HepG2 (cell line): Measurements from ENCODE around the gene P2RY6. TPM values are rescaled to one million over a fixed set of nuclear protein-coding genes. Genes with fewer than 3 reads are reported as not detected.

Source experiments
- ARNT2 ChIP-seq: sonication (generic); formaldehyde crosslinking; IDR thresholded peaks from 2 replicates; pipeline ENCODE4 v1.8.0; 2022; ENCODE audit warnings: mild to moderate bottlenecking, low read depth, missing genetic modification reagents, moderate library complexity
- KMT2B ChIP-seq: IDR thresholded peaks from 2 replicates; pipeline ENCODE4 v1.6.1; 2016; ENCODE audit warnings: missing genetic modification reagents, missing compliant biosample characterization
- MAFG ChIP-seq: sonication (generic); formaldehyde crosslinking; IDR thresholded peaks from 2 replicates; pipeline ENCODE4 v1.5.1; 2020; ENCODE audit warnings: mild to moderate bottlenecking, missing genetic modification reagents
- MAZ ChIP-seq, 2 experiments: sonication (generic) in 1 of 2; formaldehyde crosslinking in 1 of 2; IDR thresholded peaks; 2 replicates each; pipeline versions ENCODE4 v1.5.0 to v1.6.1; 2012 to 2020; ENCODE audit warnings: low read depth in 2 of 2, mild to moderate bottlenecking in 2 of 2, borderline replicate concordance in 1 of 2, improper control_type of control experiment in 1 of 2, low read length in 1 of 2, missing genetic modification reagents in 1 of 2, moderate library complexity in 1 of 2
- NFKB2 ChIP-seq: sonication (generic); formaldehyde crosslinking; IDR thresholded peaks from 2 replicates; pipeline ENCODE4 v1.4.0; 2020; ENCODE audit warnings: missing genetic modification reagents, borderline replicate concordance
- PAF1 ChIP-seq: IDR thresholded peaks from 2 replicates; pipeline ENCODE4 v1.6.1; 2016; ENCODE audit warnings: missing genetic modification reagents, missing compliant biosample characterization
- SNRNP70 ChIP-seq: fragments of 200-400 bp; formaldehyde crosslinking; IDR thresholded peaks from 2 replicates; pipeline ENCODE4 v1.6.1; 2017; ENCODE audit warnings: mild to moderate bottlenecking, low read depth, low read length, moderate library complexity
- TEAD2 ChIP-seq: sonication (generic); formaldehyde crosslinking; IDR thresholded peaks from 2 replicates; pipeline ENCODE4 v1.9.0; 2021; ENCODE audit warnings: missing genetic modification reagents
- ZBTB21 ChIP-seq: sonication (generic); formaldehyde crosslinking; IDR thresholded peaks from 2 replicates; pipeline ENCODE4 v1.4.0; 2020; ENCODE audit warnings: missing genetic modification reagents
- ZNF12 ChIP-seq: sonication (generic); formaldehyde crosslinking; IDR thresholded peaks from 2 replicates; pipeline ENCODE4 v1.5.0; 2020; ENCODE audit warnings: missing genetic modification reagents
- ZNF24 ChIP-seq: fragments of 450-650 bp; IDR thresholded peaks from 2 replicates; pipeline ENCODE4 v1.6.1; 2017; ENCODE audit warnings: antibody characterized with exemption, mild to moderate bottlenecking
- ZNF446 ChIP-seq: sonication (generic); formaldehyde crosslinking; IDR thresholded peaks from 2 replicates; pipeline ENCODE4 v1.5.0; 2020; ENCODE audit warnings: mild to moderate bottlenecking, missing genetic modification reagents
- ZNF761 ChIP-seq: sonication (generic); formaldehyde crosslinking; conservative IDR thresholded peaks from 2 replicates; pipeline ENCODE4 v1.4.0; 2020; ENCODE audit warnings: mild to moderate bottlenecking, missing genetic modification reagents
- ZNF773 ChIP-seq: sonication (generic); formaldehyde crosslinking; IDR thresholded peaks from 2 replicates; pipeline ENCODE4 v1.4.0; 2020; ENCODE audit warnings: missing genetic modification reagents, borderline replicate concordance
- ZNF775 ChIP-seq: sonication (generic); formaldehyde crosslinking; IDR thresholded peaks from 2 replicates; pipeline ENCODE4 v1.4.0; 2020; ENCODE audit warnings: missing genetic modification reagents, mild to moderate bottlenecking, moderate library complexity, borderline replicate concordance
- polyA plus RNA-seq, 8 experiments: library from polyadenylated mRNA; depleted of rRNA in 3 of 8; stranded (reverse) in 7 of 8; unstranded in 1 of 8; fragments of >200 nt; fragmentation: Illumina TruSeq in 4 of 8; extraction: Trizol in 4 of 8; gene quantifications; 2 replicates each; pipeline versions ENCODE4 v1.2.1 to v1.2.3, GENCODE V29; 2011 to 2016; ENCODE audit warnings: low read depth in 4 of 8, missing spikeins in 1 of 8, mixed read lengths in 1 of 8; ENCODE audit not compliant: insufficient read depth in 1 of 8
- total RNA-seq, 5 experiments: library from RNA; depleted of rRNA; stranded (reverse); fragments of >200 nt; fragmentation: Illumina TruSeq; extraction: Trizol; gene quantifications; 2 replicates each; pipeline ENCODE4 v1.2.3, GENCODE V29; 2016; ENCODE audit warnings: low read depth in 1 of 5
- TF ChIP-seq, protein P1 (sequence below): sonication (generic); formaldehyde crosslinking; IDR thresholded peaks from 2 replicates; pipeline ENCODE4 v1.4.0; 2020; ENCODE audit warnings: missing genetic modification reagents, borderline replicate concordance
- TF ChIP-seq, protein P2 (sequence below): fragments of 450-650 bp; IDR thresholded peaks from 2 replicates; pipeline ENCODE4 v1.6.1; 2017
- TF ChIP-seq, protein P3 (sequence below): sonication (generic); formaldehyde crosslinking; IDR thresholded peaks from 2 replicates; pipeline ENCODE4 v1.5.1; 2020; ENCODE audit warnings: mild to moderate bottlenecking, missing genetic modification reagents, moderate library complexity
- TF ChIP-seq, protein P4 (sequence below): IDR thresholded peaks from 2 replicates; pipeline ENCODE4 v1.6.1; 2012; ENCODE audit warnings: low read depth, low read length, improper control_type of control experiment

Gene P2RY6
- total and polyA plus RNA-seq, 2 of the 13 experiments (the other 11 are each of a cell fraction or from before 2014, with no cell fraction given) = 0.09 to 0.29 TPM

DNA sequence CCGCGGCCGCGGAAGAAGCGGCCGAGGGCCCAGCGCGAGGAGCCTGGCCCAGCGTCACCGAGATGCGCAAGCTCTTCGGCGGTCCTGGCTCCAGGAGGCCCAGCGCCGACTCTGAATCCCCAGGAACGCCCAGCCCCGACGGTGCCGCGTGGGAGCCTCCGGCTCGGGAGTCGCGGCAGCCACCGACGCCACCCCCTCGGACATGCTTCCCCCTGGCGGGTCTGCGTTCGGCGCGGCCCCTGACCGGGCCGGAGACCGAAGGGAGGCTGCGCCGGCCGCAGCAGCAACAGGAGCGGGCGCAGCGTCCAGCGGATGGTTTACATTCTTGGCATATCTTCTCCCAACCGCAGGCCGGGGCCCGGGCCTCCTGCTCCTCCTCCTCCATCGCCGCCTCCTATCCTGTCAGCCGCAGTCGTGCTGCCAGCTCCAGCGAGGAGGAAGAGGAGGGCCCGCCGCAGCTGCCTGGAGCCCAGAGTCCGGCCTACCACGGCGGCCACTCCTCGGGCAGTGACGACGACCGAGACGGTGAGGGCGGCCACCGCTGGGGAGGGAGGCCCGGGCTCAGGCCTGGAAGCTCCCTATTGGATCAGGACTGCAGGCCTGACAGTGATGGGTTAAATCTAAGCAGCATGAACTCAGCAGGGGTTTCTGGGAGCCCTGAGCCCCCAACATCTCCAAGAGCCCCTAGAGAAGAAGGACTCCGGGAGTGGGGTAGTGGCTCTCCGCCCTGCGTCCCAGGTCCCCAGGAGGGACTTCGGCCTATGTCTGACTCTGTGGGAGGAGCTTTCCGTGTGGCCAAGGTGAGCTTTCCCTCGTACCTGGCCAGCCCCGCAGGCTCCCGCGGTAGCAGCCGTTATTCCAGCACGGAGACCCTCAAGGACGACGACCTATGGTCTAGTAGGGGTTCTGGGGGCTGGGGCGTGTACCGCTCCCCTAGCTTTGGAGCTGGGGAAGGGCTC is 37.1 kb downstream of the P2RY6 start (continued):
- TF ChIP-seq, protein P1, sequence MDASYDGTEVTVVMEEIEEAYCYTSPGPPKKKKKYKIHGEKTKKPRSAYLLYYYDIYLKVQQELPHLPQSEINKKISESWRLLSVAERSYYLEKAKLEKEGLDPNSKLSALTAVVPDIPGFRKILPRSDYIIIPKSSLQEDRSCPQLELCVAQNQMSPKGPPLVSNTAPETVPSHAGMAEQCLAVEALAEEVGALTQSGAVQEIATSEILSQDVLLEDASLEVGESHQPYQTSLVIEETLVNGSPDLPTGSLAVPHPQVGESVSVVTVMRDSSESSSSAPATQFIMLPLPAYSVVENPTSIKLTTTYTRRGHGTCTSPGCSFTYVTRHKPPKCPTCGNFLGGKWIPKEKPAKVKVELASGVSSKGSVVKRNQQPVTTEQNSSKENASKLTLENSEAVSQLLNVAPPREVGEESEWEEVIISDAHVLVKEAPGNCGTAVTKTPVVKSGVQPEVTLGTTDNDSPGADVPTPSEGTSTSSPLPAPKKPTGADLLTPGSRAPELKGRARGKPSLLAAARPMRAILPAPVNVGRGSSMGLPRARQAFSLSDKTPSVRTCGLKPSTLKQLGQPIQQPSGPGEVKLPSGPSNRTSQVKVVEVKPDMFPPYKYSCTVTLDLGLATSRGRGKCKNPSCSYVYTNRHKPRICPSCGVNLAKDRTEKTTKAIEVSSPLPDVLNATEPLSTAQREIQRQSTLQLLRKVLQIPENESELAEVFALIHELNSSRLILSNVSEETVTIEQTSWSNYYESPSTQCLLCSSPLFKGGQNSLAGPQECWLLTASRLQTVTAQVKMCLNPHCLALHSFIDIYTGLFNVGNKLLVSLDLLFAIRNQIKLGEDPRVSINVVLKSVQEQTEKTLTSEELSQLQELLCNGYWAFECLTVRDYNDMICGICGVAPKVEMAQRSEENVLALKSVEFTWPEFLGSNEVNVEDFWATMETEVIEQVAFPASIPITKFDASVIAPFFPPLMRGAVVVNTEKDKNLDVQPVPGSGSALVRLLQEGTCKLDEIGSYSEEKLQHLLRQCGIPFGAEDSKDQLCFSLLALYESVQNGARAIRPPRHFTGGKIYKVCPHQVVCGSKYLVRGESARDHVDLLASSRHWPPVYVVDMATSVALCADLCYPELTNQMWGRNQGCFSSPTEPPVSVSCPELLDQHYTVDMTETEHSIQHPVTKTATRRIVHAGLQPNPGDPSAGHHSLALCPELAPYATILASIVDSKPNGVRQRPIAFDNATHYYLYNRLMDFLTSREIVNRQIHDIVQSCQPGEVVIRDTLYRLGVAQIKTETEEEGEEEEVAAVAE (CRISPR knock-in tag) = no peak
- TF ChIP-seq ZNF24 (no peak), MAZ (IDR thresholded peaks at IDR 0.05; ENCODE audit: borderline replicate concordance, low read depth, low read length) (peak; percentile 43; the same call in 1 of the 2 replicates), MAZ (CRISPR knock-in tag; IDR thresholded peaks at IDR 0.05; ENCODE audit: low read depth) (peak; percentile 39; the same call in 1 of the 2 replicates), TEAD2 (CRISPR knock-in tag) (peak; percentile 53; the same call in 1 of the 2 replicates), MAFG (no peak), ZNF12 (CRISPR knock-in tag) (peak; percentile 67; the same call in 1 of the 2 replicates), ZNF761 (CRISPR knock-in tag) (peak; percentile 78; the same call in 1 of the 2 replicates), ZNF775 (CRISPR knock-in tag) (no peak), PAF1 (CRISPR knock-in tag) (no peak), ZNF773 (CRISPR knock-in tag) (no peak), SNRNP70 (no peak), ARNT2 (CRISPR knock-in tag) (0 out of 2 replicates have a peak, but pooled peaks have one; percentile 18), ZBTB21 (CRISPR knock-in tag) (no peak), ZNF446 (CRISPR knock-in tag) (peak; percentile 82), NFKB2 (CRISPR knock-in tag) (peak; percentile 87; the same call in 1 of the 2 replicates), KMT2B (CRISPR knock-in tag) (peak; percentile 37; the same call in 1 of the 2 replicates)
- TF ChIP-seq, protein P2, sequence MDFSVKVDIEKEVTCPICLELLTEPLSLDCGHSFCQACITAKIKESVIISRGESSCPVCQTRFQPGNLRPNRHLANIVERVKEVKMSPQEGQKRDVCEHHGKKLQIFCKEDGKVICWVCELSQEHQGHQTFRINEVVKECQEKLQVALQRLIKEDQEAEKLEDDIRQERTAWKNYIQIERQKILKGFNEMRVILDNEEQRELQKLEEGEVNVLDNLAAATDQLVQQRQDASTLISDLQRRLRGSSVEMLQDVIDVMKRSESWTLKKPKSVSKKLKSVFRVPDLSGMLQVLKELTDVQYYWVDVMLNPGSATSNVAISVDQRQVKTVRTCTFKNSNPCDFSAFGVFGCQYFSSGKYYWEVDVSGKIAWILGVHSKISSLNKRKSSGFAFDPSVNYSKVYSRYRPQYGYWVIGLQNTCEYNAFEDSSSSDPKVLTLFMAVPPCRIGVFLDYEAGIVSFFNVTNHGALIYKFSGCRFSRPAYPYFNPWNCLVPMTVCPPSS = no peak
- TF ChIP-seq, protein P3, sequence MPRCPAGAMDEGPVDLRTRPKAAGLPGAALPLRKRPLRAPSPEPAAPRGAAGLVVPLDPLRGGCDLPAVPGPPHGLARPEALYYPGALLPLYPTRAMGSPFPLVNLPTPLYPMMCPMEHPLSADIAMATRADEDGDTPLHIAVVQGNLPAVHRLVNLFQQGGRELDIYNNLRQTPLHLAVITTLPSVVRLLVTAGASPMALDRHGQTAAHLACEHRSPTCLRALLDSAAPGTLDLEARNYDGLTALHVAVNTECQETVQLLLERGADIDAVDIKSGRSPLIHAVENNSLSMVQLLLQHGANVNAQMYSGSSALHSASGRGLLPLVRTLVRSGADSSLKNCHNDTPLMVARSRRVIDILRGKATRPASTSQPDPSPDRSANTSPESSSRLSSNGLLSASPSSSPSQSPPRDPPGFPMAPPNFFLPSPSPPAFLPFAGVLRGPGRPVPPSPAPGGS = peak; percentile 76; the same call in 1 of the 2 replicates
- TF ChIP-seq, protein P4, sequence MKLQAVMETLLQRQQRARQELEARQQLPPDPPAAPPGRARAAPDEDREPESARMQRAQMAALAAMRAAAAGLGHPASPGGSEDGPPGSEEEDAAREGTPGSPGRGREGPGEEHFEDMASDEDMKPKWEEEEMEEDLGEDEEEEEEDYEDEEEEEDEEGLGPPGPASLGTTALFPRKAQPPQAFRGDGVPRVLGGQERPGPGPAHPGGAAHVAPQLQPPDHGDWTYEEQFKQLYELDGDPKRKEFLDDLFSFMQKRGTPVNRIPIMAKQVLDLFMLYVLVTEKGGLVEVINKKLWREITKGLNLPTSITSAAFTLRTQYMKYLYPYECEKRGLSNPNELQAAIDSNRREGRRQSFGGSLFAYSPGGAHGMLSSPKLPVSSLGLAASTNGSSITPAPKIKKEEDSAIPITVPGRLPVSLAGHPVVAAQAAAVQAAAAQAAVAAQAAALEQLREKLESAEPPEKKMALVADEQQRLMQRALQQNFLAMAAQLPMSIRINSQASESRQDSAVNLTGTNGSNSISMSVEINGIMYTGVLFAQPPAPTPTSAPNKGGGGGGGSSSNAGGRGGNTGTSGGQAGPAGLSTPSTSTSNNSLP = 0 out of 2 replicates have a peak, but pooled peaks have one; percentile 10
